Upper lobe of left lung (tissue), 6 donors: ENCODE data around the gene MAPK7. TPM values are rescaled to one million over a fixed set of nuclear protein-coding genes. Genes with fewer than 3 reads are reported as not detected.

Experiments
- ATAC-seq, 2 donors: fragments of 200-7000 bp; cut with Tn5 transposase; one replicate each; pipeline ENCODE4 v1.9.1; 2022; ENCODE audit warnings: mild to moderate bottlenecking in 2 of 2, moderate library complexity in 2 of 2; ENCODE audit not compliant: low FRiP score in 2 of 2
- DNase-seq, 2 donors: peaks; one replicate each; pipeline ENCODE4 v3.0.0-alpha.2; 2019 to 2020
- H3K27ac ChIP-seq, 4 donors: fragments of 200-600 bp; sonication (generic); one replicate each; pipeline ENCODE4 v1.5.1; 2016 to 2019
- H3K27me3 ChIP-seq, 4 donors: fragments of 200-600 bp; sonication (generic); one replicate each; pipeline ENCODE4 v1.5.1; 2017 to 2019
- H3K36me3 ChIP-seq, 4 donors: fragments of 200-600 bp; sonication (generic); one replicate each; pipeline ENCODE4 v1.5.1; 2016 to 2019
- H3K4me1 ChIP-seq, 4 donors: fragments of 200-600 bp; sonication (generic); one replicate each; pipeline ENCODE4 v1.5.1; 2018 to 2019
- H3K4me3 ChIP-seq, 4 donors: fragments of 200-600 bp; sonication (generic); one replicate each; pipeline ENCODE4 v1.5.1; 2017 to 2019; ENCODE audit warnings: mild to moderate bottlenecking in 2 of 4, moderate library complexity in 1 of 4
- H3K9me3 ChIP-seq, 4 donors: fragments of 200-600 bp; sonication (generic); one replicate each; pipeline ENCODE4 v1.5.1; 2018 to 2019
- EP300 ChIP-seq, 4 donors: sonication (generic); formaldehyde crosslinking; IDR thresholded peaks; one replicate each; pipeline ENCODE4 v1.5.1; 2017; ENCODE audit warnings: antibody characterized with exemption in 4 of 4, control low read depth in 2 of 4
- POLR2A ChIP-seq, 4 donors: fragments of 450-650 bp; IDR thresholded peaks; one replicate each; pipeline ENCODE4 v1.5.1; 2016 to 2017; ENCODE audit warnings: antibody characterized with exemption in 4 of 4, mild to moderate bottlenecking in 2 of 4
- POLR2AphosphoS5 ChIP-seq, 2 donors: sonication (generic); formaldehyde crosslinking; IDR thresholded peaks; one replicate each; pipeline ENCODE4 v1.5.1; 2017; ENCODE audit warnings: antibody characterized with exemption in 2 of 2
- WGBS, 2 donors: methylation state at CpG; one replicate each; pipeline ENCODE4 v1.1.5; 2017 to 2018; 5-methylcytosine and 5-hydroxymethylcytosine counted together
- total RNA-seq, 6 donors: library from RNA; depleted of rRNA in 4 of 6; stranded (reverse); fragments of >200 nt in 4 of 6; gene quantifications; one replicate each; pipeline versions ENCODE4 v1.1.0 to v1.2.1, GENCODE V29; 2016 to 2021
- TF ChIP-seq, protein P1 (sequence below), 6 experiments: fragments of 450-650 bp in 4 of 6; fragments of 200-600 bp in 2 of 6; sonication (generic) in 2 of 6; IDR thresholded peaks; one replicate each; pipeline ENCODE4 v1.5.1; 2016 to 2019; ENCODE audit warnings: antibody characterized with exemption in 6 of 6
- donor health status: DM: no; HTN: no; CAD: no; lungs with moderate emphysema.
- donor health status: DM: no; HTN: yes; CAD: no; lungs with severe emphysema.

Gene MAPK7
- total RNA-seq, 6 donors from 2014 or later, result 20.1 to 77.2 (median 37.6) TPM

DNA sequence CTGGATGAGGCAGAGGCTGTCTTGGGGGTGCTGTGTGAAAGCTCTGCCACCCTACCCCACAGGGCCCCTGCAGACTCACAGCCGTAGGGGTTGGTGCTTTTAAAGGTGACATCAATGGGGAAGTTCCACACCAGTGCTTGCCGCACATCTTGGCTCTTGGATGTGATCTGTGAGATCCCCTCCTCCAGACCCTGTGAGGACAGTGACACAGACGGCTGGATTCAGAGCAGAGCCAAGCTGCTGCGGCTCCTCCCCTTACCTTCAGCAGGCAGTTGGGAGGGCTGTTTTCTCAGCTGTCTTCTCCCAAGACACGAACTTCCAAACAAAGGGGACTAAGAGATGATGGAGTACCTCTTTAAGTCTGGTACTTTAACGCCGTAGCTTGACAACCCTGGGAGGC is 20.5 kb upstream of the MAPK7 start:
- peak in 1 of 2 donors; percentile 10 for DNase-seq
- TF ChIP-seq POLR2AphosphoS5 (IDR thresholded peaks at IDR 0.05) (no peak), POLR2A (IDR thresholded peaks at IDR 0.05) (no peak), EP300 (IDR thresholded peaks at IDR 0.05) (no peak)
- TF ChIP-seq, protein P1, sequence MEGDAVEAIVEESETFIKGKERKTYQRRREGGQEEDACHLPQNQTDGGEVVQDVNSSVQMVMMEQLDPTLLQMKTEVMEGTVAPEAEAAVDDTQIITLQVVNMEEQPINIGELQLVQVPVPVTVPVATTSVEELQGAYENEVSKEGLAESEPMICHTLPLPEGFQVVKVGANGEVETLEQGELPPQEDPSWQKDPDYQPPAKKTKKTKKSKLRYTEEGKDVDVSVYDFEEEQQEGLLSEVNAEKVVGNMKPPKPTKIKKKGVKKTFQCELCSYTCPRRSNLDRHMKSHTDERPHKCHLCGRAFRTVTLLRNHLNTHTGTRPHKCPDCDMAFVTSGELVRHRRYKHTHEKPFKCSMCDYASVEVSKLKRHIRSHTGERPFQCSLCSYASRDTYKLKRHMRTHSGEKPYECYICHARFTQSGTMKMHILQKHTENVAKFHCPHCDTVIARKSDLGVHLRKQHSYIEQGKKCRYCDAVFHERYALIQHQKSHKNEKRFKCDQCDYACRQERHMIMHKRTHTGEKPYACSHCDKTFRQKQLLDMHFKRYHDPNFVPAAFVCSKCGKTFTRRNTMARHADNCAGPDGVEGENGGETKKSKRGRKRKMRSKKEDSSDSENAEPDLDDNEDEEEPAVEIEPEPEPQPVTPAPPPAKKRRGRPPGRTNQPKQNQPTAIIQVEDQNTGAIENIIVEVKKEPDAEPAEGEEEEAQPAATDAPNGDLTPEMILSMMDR (IDR thresholded peaks at IDR 0.05), result no peak
- no peaks in the 10 kb centered on the region for H3K9me3 ChIP-seq
- WGBS, 2 donors, result 85 to 86% methylated on average over 4 to 7 of the region's 7 CpGs
- H3K4me1 ChIP-seq, result peaks cover 8 to 10% (median 8%) of the 10 kb centered on the region in 4 donors
- ATAC-seq, result no peak
- no peaks in the 10 kb centered on the region for H3K27me3 ChIP-seq
- H3K4me3 ChIP-seq, result no peak overlapping the region
- no peak overlapping the region for H3K27ac ChIP-seq
- H3K36me3 ChIP-seq, result peaks cover 0 to 3% (median 0%) of the 10 kb centered on the region in 4 donors

DNA sequence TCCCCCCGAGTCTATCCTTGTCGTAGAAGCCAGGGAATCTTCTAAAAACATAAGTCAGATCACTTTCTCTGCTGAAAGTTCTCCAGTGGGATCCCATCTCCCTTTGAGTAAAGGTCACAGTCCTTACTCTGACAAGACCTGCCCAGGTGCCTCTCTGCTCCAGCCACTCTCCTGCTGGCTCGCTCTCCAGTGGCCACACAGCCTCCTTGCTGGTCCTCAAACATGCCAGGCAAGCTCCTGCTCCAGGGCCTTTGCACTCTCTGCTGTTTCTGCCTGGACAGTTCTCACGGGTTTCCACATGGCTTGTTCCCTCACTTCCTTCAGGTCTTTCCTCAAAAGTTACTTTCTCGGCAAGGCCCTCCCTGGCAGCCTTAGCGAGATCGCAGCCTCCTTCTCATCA is 19.1 kb upstream of the MAPK7 start:
- Histone ChIP-seq H3K27me3 (no peaks in the 10 kb centered on the region), H3K36me3 (peaks cover 0 to 3% (median 0%) of the 10 kb centered on the region in 4 donors), H3K4me1 (peaks cover 11 to 16% (median 13%) of the 10 kb centered on the region in 4 donors), H3K27ac (no peak overlapping the region), H3K4me3 (no peak overlapping the region), H3K9me3 (no peaks in the 10 kb centered on the region)
- ATAC-seq, result no peak
- TF ChIP-seq POLR2AphosphoS5 (IDR thresholded peaks at IDR 0.05), result no peak
- TF ChIP-seq POLR2A (IDR thresholded peaks at IDR 0.05), result no peak
- no peak for TF ChIP-seq EP300 (IDR thresholded peaks at IDR 0.05)
- TF ChIP-seq, protein P1 (IDR thresholded peaks at IDR 0.05), result no peak
- DNase-seq, result no peak
- WGBS, 2 donors, result 84 to 86% methylated on average over 7 of the region's 7 CpGs

DNA sequence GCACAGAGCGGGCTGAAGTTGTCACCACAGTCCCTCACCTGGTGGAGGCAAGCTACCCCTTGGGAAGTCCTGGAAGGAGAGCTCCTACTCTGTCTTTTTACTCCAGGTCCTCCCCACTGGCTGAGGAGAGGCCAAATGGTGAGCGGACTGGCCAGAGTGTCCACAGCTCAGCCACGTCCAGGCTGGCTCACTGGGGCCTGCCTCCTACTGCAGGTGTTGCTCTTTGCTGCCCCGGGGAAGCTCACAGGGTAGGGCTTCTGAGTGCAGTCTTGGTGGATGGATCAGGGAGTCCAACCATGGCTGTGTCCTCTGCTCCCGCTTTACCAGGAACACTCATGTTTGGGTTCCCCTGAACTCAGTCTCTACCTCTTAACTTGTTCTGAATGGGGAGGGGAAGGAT is 18.4 kb upstream of the MAPK7 start:
- no peak overlapping the region for H3K27ac ChIP-seq
- no peak for ATAC-seq
- whole genome bisulfite sequencing, 2 donors, result 91 to 97% methylated on average over 3 to 5 of the region's 5 CpGs
- no peak for TF ChIP-seq POLR2AphosphoS5 (IDR thresholded peaks at IDR 0.05)
- H3K27me3 ChIP-seq, result no peaks in the 10 kb centered on the region
- peaks cover 11 to 16% (median 13%) of the 10 kb centered on the region in 4 donors for H3K4me1 ChIP-seq
- H3K36me3 ChIP-seq, result peaks cover 0 to 3% (median 0%) of the 10 kb centered on the region in 4 donors
- DNase-seq, result no peak
- no peaks in the 10 kb centered on the region for H3K9me3 ChIP-seq
- no peak overlapping the region for H3K4me3 ChIP-seq

DNA sequence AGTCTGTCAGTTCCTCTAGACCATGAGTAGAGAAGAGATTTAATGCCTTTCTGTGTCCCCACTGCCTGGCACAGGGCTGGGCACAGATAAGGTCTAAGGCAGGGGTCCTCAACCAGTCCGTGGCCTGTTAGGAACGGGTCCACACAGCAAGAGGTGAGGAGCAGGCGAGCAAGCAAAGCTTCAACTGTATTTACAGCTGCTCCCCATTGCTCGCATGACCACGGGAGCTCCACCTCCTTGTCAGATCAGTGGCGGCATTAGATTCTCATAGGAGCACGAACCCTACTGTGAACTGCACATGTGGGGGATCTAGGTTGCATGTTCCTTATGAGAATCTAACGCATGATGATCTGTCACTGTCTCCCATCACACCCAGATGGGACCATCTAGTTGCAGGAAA is 17.5 kb upstream of the MAPK7 start:
- 90 to 91% methylated on average over 8 of the region's 8 CpGs for WGBS, 2 donors
- Histone ChIP-seq H3K27me3 (no peaks in the 10 kb centered on the region), H3K4me1 (peaks cover 11 to 16% (median 13%) of the 10 kb centered on the region in 4 donors), H3K4me3 (no peak overlapping the region), H3K36me3 (peaks cover 0 to 3% (median 0%) of the 10 kb centered on the region in 4 donors), H3K27ac (no peak overlapping the region), H3K9me3 (no peaks in the 10 kb centered on the region)
- DNase-seq (no peak), ATAC-seq (no peak)
- no peak for TF ChIP-seq POLR2A (IDR thresholded peaks at IDR 0.05)
- no peak for TF ChIP-seq POLR2AphosphoS5 (IDR thresholded peaks at IDR 0.05)
- TF ChIP-seq, protein P1 (IDR thresholded peaks at IDR 0.05), result no peak
- no peak for TF ChIP-seq EP300 (IDR thresholded peaks at IDR 0.05)

DNA sequence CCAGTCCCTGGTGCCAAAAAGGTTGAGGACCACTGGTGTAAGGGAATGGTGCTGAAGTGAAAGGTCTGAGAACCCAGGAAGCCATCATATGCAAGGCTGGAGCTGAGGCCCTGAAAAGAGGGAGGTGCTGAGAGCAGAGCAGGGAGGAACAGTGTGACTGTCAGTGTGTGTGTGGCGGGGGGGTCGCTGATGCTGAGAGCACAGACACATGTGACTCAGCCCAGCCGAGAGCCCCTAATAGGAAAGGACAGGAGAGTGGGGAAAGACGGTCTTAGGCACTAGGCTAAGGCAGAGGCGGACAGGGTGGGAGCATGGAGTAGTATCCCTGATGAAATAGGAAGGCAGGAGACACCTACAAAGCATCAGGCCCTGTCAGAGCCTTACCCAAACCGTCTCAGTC is 17.0 kb upstream of the MAPK7 start:
- H3K4me1 ChIP-seq, result peaks cover 11 to 16% (median 13%) of the 10 kb centered on the region in 4 donors
- peaks cover 0 to 3% (median 0%) of the 10 kb centered on the region in 4 donors for H3K36me3 ChIP-seq
- no peaks in the 10 kb centered on the region for H3K9me3 ChIP-seq
- DNase-seq, result no peak
- no peak overlapping the region for H3K4me3 ChIP-seq
- no peak for ATAC-seq
- H3K27ac ChIP-seq, result no peak overlapping the region
- 81% methylated on average over 6 of the region's 6 CpGs for WGBS, 2 donors
- TF ChIP-seq POLR2A (IDR thresholded peaks at IDR 0.05) (no peak), EP300 (IDR thresholded peaks at IDR 0.05) (no peak), POLR2AphosphoS5 (IDR thresholded peaks at IDR 0.05) (no peak)
- TF ChIP-seq, protein P1 (IDR thresholded peaks at IDR 0.05), result no peak
- H3K27me3 ChIP-seq, result no peaks in the 10 kb centered on the region
